Esophagus muscularis mucosa (tissue), 2 donors: ENCODE measurements around the gene SFXN5.

Experiments used
- EP300 ChIP-seq: sonication (generic); formaldehyde crosslinking; IDR thresholded peaks from one replicate; pipeline ENCODE4 v1.6.1; 2017; ENCODE audit warnings: antibody characterized with exemption
- POLR2A ChIP-seq: fragments of 450-650 bp; IDR thresholded peaks from one replicate; pipeline ENCODE4 v1.6.1; 2017; ENCODE audit warnings: antibody characterized with exemption, moderate library complexity, mild to moderate bottlenecking, low read depth

DNA sequence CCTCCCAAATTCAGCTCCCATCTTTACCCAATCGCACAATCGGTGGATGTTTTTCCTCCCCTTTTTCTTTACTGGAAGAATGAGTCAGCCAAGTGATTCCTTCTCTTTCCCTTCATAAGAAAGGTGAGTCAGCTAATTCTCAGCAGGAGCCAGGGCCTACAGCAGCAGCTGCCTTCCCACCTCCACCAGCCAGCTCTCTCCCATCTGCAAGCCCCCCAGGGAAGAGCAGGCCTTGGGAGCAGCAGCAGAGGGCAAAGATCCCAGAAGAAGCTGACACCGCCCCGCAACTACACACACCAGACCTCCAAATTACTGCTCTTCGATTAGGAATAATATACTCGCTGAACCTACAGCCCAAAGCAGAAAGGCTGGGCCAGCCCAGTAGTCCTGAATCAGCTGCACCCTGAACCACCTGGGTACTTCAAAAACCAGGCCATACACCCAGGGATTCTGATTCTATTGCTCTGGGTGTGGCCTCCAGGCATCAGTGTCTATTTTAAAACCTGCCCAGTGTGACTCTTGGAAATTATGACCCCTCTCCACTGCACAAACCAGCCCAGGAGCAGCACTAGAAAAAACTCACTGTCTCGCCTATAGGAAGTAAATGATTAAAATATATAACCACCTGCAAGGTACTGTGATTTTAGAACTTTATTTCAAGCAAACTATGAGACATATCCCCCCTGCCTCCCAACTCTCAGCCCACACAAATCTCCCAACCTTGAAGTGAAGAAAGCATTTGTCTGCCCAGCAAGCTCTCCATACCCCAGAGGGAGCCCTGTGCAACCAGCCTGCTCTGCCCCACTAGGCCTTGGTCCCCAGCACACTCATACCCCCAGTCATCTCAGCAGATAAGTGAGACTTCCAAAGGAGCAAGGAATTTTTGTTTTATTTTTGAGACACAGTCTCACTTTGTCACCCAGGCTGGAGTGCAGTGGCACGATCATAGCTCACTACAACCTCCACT is 7.3 kb downstream of the SFXN5 start:
- TF ChIP-seq POLR2A (no peak), EP300 (no peak)
